ENCODE data around the gene CDKN3. TPM values are rescaled to one million over a fixed set of nuclear protein-coding genes. Genes with fewer than 3 reads are reported as not detected.
"Not testable (repeated sequence)": the region's sequence is repeated elsewhere in the genome, so short reads cannot be mapped to it uniquely, and the experiment has no call there.

CDKN3 gene
- polyA plus RNA-seq, 3 donors, result 0.45 to 1.8 (median 0.65) TPM

DNA sequence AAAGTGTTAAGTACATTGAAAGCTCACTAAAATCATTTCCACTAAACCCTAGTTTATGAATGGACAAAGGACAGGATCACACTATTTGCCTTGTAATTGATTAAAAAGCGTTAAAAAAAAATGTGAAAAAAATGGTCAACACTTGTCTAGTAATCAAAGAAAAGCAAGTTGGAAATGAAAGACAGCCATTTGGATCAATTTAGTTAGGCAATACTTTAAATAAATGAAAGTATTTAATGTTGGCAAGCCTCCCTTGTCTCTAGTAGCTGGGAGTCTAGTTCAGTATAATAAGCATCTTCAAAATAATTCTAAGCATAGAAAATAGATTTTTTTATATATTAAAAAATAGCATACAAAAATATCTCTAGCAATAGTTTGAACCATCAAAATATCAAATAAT lies 58.6 kb downstream of the CDKN3 start:
- H3K4me3 ChIP-seq (replicated peaks in 1 of 3; ENCODE audit: low read depth in 2 of 3, low read length in 3 of 3), result no peak overlapping the region
- no peak overlapping the region for H2AFZ ChIP-seq (ENCODE audit: insufficient read depth, low read depth, low read length, poor library complexity, severe bottlenecking)
- intact Hi-C loops (cut with micrococcal nuclease), result no loop called here
- H3K27ac ChIP-seq (ENCODE audit: low read depth in 1 of 2, low read length in 2 of 2), result no peak overlapping the region
- no peaks in the 10 kb centered on the region for H3K36me3 ChIP-seq (replicated peaks in 1 of 2; ENCODE audit: control insufficient read depth in 1 of 2, insufficient read depth in 2 of 2, low read length in 2 of 2)
- peaks cover 6 to 16% of the 10 kb centered on the region in 2 donors for H3K9me3 ChIP-seq (replicated peaks in 1 of 2; ENCODE audit: control insufficient read depth in 1 of 2, insufficient read depth in 1 of 2, low read length in 2 of 2)
- Mint-ChIP-seq H3K27ac (no peak overlapping the region), H3K4me1 (peaks cover 22% of the 10 kb centered on the region), H3K9me3 (peaks cover 8 to 16% (median 13%) of the 10 kb centered on the region in 7 donors), H3K27me3 (ENCODE audit: low read depth in 3 of 3) (peaks cover under 1 to 2% (median 1%) of the 10 kb centered on the region in 3 donors), H3K36me3 (peaks cover 0 to 9% of the 10 kb centered on the region in 2 donors), H3K4me3 (no peak overlapping the region)
- no peak for TF ChIP-seq CTCF (IDR thresholded peaks at IDR 0.05)
- peaks cover 18 to 21% of the 10 kb centered on the region in 2 donors for H3K4me1 ChIP-seq (ENCODE audit: control insufficient read depth in 1 of 2, insufficient read depth in 2 of 2, low read length in 2 of 2)
- no peaks in the 10 kb centered on the region for H3K79me2 ChIP-seq (ENCODE audit: insufficient read depth, low read length)
- WGBS (ENCODE audit: insufficient coverage), result 100% methylated on average over 1 of the region's 1 CpG
- H3K4me2 ChIP-seq (replicated peaks; ENCODE audit: extremely low read depth, low read length, poor library complexity, severe bottlenecking), result no peak overlapping the region
- no peaks in the 10 kb centered on the region for H4K20me1 ChIP-seq (ENCODE audit: insufficient read depth, low read length)
- H3K27me3 ChIP-seq (ENCODE audit: control insufficient read depth in 2 of 2, insufficient read depth in 2 of 2, low read length in 2 of 2), result no peaks in the 10 kb centered on the region
- H3K9ac ChIP-seq (ENCODE audit: insufficient read depth, low read length, poor library complexity, severe bottlenecking), result no peak overlapping the region
- no peak for DNase-seq

DNA sequence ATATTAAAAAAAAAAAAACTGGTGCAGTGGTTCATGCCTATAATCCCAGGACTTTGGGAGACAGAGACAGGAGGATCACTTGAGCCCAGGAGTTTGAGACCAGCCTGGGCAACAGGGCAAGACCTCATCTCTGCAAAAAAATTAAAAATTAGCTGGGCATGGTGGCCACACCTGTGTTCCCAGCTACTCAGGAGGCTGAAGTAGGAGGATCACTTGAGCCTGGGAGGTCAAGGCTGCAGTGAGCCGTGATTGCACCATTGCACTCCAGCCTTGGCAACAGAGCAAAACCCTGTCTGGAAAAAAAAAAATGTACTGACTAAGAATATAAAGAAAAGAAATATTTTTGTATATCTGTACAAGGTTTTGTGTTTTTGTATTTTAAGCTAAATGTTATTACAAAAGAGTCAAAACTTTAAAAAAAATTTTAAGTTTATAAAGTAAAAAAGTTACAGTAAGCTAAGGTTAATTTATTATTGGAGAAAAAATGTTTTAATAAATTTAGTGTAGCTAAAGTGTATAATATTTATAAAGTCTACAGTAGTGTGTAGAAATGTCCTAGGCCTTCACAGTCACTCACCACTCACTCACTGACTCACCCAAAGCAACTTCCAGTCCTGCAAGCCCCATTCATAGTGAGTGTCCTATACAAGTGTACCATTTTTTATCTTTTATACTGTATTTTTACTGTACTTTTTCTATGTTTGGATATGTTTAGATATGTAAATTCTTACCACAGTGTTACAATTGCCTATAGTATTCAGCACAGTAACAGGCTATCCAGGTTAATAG lies 60.2 kb downstream of the CDKN3 start:
- H3K9me3 ChIP-seq (replicated peaks in 1 of 2; ENCODE audit: control insufficient read depth in 1 of 2, insufficient read depth in 1 of 2, low read length in 2 of 2), result peaks cover 6 to 18% of the 10 kb centered on the region in 2 donors

More for the DNA sequence above, 60.2 kb downstream of the CDKN3 start:
- H3K4me2 ChIP-seq (replicated peaks; ENCODE audit: extremely low read depth, low read length, poor library complexity, severe bottlenecking); H3K36me3 ChIP-seq (replicated peaks in 1 of 2; ENCODE audit: control insufficient read depth in 1 of 2, insufficient read depth in 2 of 2, low read length in 2 of 2); H3K4me3 Mint-ChIP-seq; DNase-seq; H3K27me3 ChIP-seq (ENCODE audit: control insufficient read depth in 2 of 2, insufficient read depth in 2 of 2, low read length in 2 of 2); H3K4me1 ChIP-seq (ENCODE audit: control insufficient read depth in 1 of 2, insufficient read depth in 2 of 2, low read length in 2 of 2); H3K36me3 Mint-ChIP-seq; H4K20me1 ChIP-seq (ENCODE audit: insufficient read depth, low read length); H3K27ac Mint-ChIP-seq; H3K27me3 Mint-ChIP-seq (ENCODE audit: low read depth in 3 of 3); intact Hi-C loops (cut with micrococcal nuclease); H3K27ac ChIP-seq (ENCODE audit: low read depth in 1 of 2, low read length in 2 of 2); H3K4me3 ChIP-seq (replicated peaks in 1 of 3; ENCODE audit: low read depth in 2 of 3, low read length in 3 of 3); H3K9ac ChIP-seq (ENCODE audit: insufficient read depth, low read length, poor library complexity, severe bottlenecking); H3K4me1 Mint-ChIP-seq; H2AFZ ChIP-seq (ENCODE audit: insufficient read depth, low read depth, low read length, poor library complexity, severe bottlenecking); H3K79me2 ChIP-seq (ENCODE audit: insufficient read depth, low read length): not testable (repeated sequence)
- 100% methylated on average over 1 of the region's 1 CpG for WGBS (ENCODE audit: insufficient coverage)
- peaks cover 8 to 18% (median 14%) of the 10 kb centered on the region in 7 donors for H3K9me3 Mint-ChIP-seq
